IMR-90 (cell line): ENCODE data around the gene ATP6V1E1. TPM values are rescaled to one million over a fixed set of nuclear protein-coding genes. Genes with fewer than 3 reads are reported as not detected.
"Not testable (repeated sequence)": the region's sequence is repeated elsewhere in the genome, so short reads cannot be mapped to it uniquely, and the experiment has no call there.

Experiments
- ATAC-seq: fragments of 200-7000 bp; cut with Tn5 transposase; 2 replicates; pipeline ENCODE4 v1.9.1; 2020; ENCODE audit warnings: low read depth, mild to moderate bottlenecking, moderate library complexity
- BruUV-seq: library from RNA; stranded (reverse); fragments of 400-500 nt; replicated peaks from 2 replicates; lab custom pipeline; 2021; lab: Mats Ljungman, UMichigan
- CTCF ChIA-PET: fragments of 300-600 bp; formaldehyde crosslinking; extraction: SDS; loops from one replicate; lab custom pipeline; 2021; ENCODE audit warnings: antibody characterized with exemption; lab: Yijun Ruan, JAX
- POLR2A ChIA-PET: fragments of 300-600 bp; sonication (Branson Sonifier 250); formaldehyde crosslinking; loops from one replicate; lab custom pipeline; 2022; ENCODE audit warnings: antibody characterized with exemption; ENCODE audit not compliant: unreplicated experiment; lab: Charles Lee
- DNase-seq: peaks from one replicate; pipeline ENCODE4 v3.0.0; 2013
- H2AFZ ChIP-seq: replicated peaks from 2 replicates; pipeline ENCODE3; 2013; ENCODE audit warnings: low read length, mild to moderate bottlenecking; ENCODE audit not compliant: poor library complexity
- H2AK5ac ChIP-seq: 2 replicates; pipeline ENCODE4 v1.6.1; 2013; ENCODE audit warnings: low read depth, low read length, inconsistent platforms
- H2AK9ac ChIP-seq: replicated peaks from 2 replicates; pipeline ENCODE3; 2013; ENCODE audit warnings: mild to moderate bottlenecking, low read depth, low read length, moderate library complexity; ENCODE audit not compliant: poor library complexity
- H2BK120ac ChIP-seq: 2 replicates; pipeline ENCODE4 v1.6.1; 2013; ENCODE audit warnings: low read depth, low read length, inconsistent platforms
- H2BK15ac ChIP-seq: 3 replicates; pipeline ENCODE4 v1.6.1; 2013; ENCODE audit warnings: low read depth, low read length, inconsistent platforms
- H2BK20ac ChIP-seq: 2 replicates; pipeline ENCODE4 v1.6.1; 2013; ENCODE audit warnings: low read depth, mild to moderate bottlenecking, inconsistent platforms, low read length, moderate library complexity
- H2BK5ac ChIP-seq: 2 replicates; pipeline ENCODE4 v1.6.1; 2013; ENCODE audit warnings: mild to moderate bottlenecking, low read depth, low read length, inconsistent platforms; ENCODE audit not compliant: poor library complexity, severe bottlenecking
- H3K14ac ChIP-seq: replicated peaks from 2 replicates; pipeline ENCODE4 v1.6.1; 2013; ENCODE audit warnings: low read depth, low read length, inconsistent platforms
- H3K18ac ChIP-seq: 2 replicates; pipeline ENCODE4 v1.6.1; 2013; ENCODE audit warnings: low read depth, low read length, control low read depth
- H3K23ac ChIP-seq: 2 replicates; pipeline ENCODE4 v1.6.1; 2013; ENCODE audit warnings: low read depth, low read length, inconsistent platforms
- H3K27ac ChIP-seq: 2 replicates; pipeline ENCODE4 v1.5.1; 2013; ENCODE audit warnings: mild to moderate bottlenecking, control low read depth, low read length; ENCODE audit not compliant: insufficient read depth
- H3K27me3 ChIP-seq: 2 replicates; pipeline ENCODE4 v1.6.1; 2013; ENCODE audit warnings: low read length; ENCODE audit not compliant: control insufficient read depth, insufficient read depth
- H3K36me3 ChIP-seq: 2 replicates; pipeline ENCODE4 v1.6.1; 2013; ENCODE audit warnings: low read length, mixed read lengths; ENCODE audit not compliant: control insufficient read depth, insufficient read depth
- H3K4ac ChIP-seq: 2 replicates; pipeline ENCODE4 v1.6.1; 2013; ENCODE audit warnings: low read depth, low read length, inconsistent platforms
- H3K4me1 ChIP-seq: 2 replicates; pipeline ENCODE4 v1.6.1; 2013; ENCODE audit warnings: low read length, mixed read lengths; ENCODE audit not compliant: control insufficient read depth, insufficient read depth
- H3K4me2 ChIP-seq: 2 replicates; pipeline ENCODE4 v1.6.1; 2013; ENCODE audit warnings: low read depth, mild to moderate bottlenecking, control low read depth, low read length, moderate library complexity
- H3K4me3 ChIP-seq: 2 replicates; pipeline ENCODE4 v1.5.1; 2013; ENCODE audit warnings: low read depth, mild to moderate bottlenecking, control low read depth, low read length, moderate library complexity; ENCODE audit not compliant: insufficient read depth
- H3K56ac ChIP-seq: 2 replicates; pipeline ENCODE4 v1.6.1; 2013; ENCODE audit warnings: low read length, inconsistent platforms; ENCODE audit not compliant: insufficient read depth; ENCODE audit errors: extremely low read depth
- H3K79me1 ChIP-seq, 2 experiments: 2 replicates each; pipeline ENCODE4 v1.6.1; 2013; ENCODE audit warnings: low read length in 2 of 2, inconsistent platforms in 1 of 2, low read depth in 1 of 2
- H3K9ac ChIP-seq: 2 replicates; pipeline ENCODE4 v1.6.1; 2013; ENCODE audit warnings: low read depth, low read length, control low read depth
- H3K9me1 ChIP-seq: 2 replicates; pipeline ENCODE4 v1.6.1; 2013; ENCODE audit warnings: low read length, inconsistent platforms; ENCODE audit not compliant: insufficient read depth
- H3K9me3 ChIP-seq: 2 replicates; pipeline ENCODE4 v1.6.1; 2013; ENCODE audit warnings: low read length; ENCODE audit not compliant: control insufficient read depth, insufficient read depth
- H4K20me1 ChIP-seq: 2 replicates; pipeline ENCODE4 v1.6.1; 2013; ENCODE audit warnings: low read length, inconsistent platforms; ENCODE audit not compliant: insufficient read depth
- H4K5ac ChIP-seq: 2 replicates; pipeline ENCODE4 v1.6.1; 2013; ENCODE audit warnings: mild to moderate bottlenecking, low read depth, low read length, control low read depth
- H4K8ac ChIP-seq, 2 experiments: 2 replicates each; pipeline ENCODE4 v1.6.1; 2013; ENCODE audit warnings: low read depth in 2 of 2, low read length in 2 of 2, control low read depth in 1 of 2, inconsistent platforms in 1 of 2
- H4K91ac ChIP-seq: 2 replicates; pipeline ENCODE4 v1.6.1; 2013; ENCODE audit warnings: low read depth, low read length, inconsistent platforms; ENCODE audit not compliant: insufficient read depth
- BHLHE40 ChIP-seq: fragments of 150-350 bp; IDR thresholded peaks from 2 replicates; pipeline ENCODE4 v1.6.1; 2016; ENCODE audit warnings: mild to moderate bottlenecking, low read depth, low read length
- CEBPB ChIP-seq: IDR thresholded peaks from 2 replicates; pipeline ENCODE4 v1.6.1; 2012; ENCODE audit warnings: low read depth, low read length, improper control_type of control experiment
- CHD1 ChIP-seq: IDR thresholded peaks from 2 replicates; pipeline ENCODE4 v1.6.1; 2012; ENCODE audit warnings: low read depth, low read length, improper control_type of control experiment
- MAZ ChIP-seq: IDR thresholded peaks from 2 replicates; pipeline ENCODE4 v1.6.1; 2012; ENCODE audit warnings: low read depth, mild to moderate bottlenecking, low read length, improper control_type of control experiment, moderate library complexity, borderline replicate concordance
- NFE2L2 ChIP-seq: fragments of 150-350 bp; IDR thresholded peaks from 2 replicates; pipeline ENCODE4 v1.6.1; 2016; ENCODE audit warnings: low read depth, mild to moderate bottlenecking, low read length
- RAD21 ChIP-seq: IDR thresholded peaks from 2 replicates; pipeline ENCODE4 v1.6.1; 2012; ENCODE audit warnings: low read length, improper control_type of control experiment
- RCOR1 ChIP-seq: IDR thresholded peaks from 2 replicates; pipeline ENCODE4 v1.6.1; 2012; ENCODE audit warnings: mild to moderate bottlenecking, low read length, improper control_type of control experiment; ENCODE audit not compliant: insufficient replicate concordance
- SMC3 ChIP-seq: fragments of 150-350 bp; IDR thresholded peaks from 2 replicates; pipeline ENCODE4 v1.6.1; 2016; ENCODE audit warnings: low read depth, mild to moderate bottlenecking, antibody characterized with exemption, low read length, moderate library complexity
- WGBS, 2 experiments: methylation state at CpG; one replicate each; pipeline versions ENCODE4 v1.1.5 to v1.1.7; 2013; ENCODE audit warnings: missing lambda C conversion rate in 2 of 2; ENCODE audit not compliant: insufficient read length in 1 of 2; ENCODE audit errors: extremely low coverage in 2 of 2; 5-methylcytosine and 5-hydroxymethylcytosine counted together
- dilution Hi-C: fragments of 300-500 bp; cut with HindIII; formaldehyde crosslinking; loops from one replicate; pipeline ENCODE4 v1.14.3; 2018; ENCODE audit warnings: low sequenced_read_pairs; ENCODE audit not compliant: unreplicated experiment
- in situ Hi-C: fragments of 300-500 bp; cut with MboI; formaldehyde crosslinking; loops from 3 replicates; pipeline ENCODE4 v1.14.3; 2019; ENCODE audit warnings: low sequenced_read_pairs, inconsistent platforms, mixed read lengths
- intact Hi-C: fragments of 100-400 bp; cut with micrococcal nuclease; formaldehyde crosslinking; loops from 2 replicates; pipeline ENCODE4 v1.10.0; 2022
- polyA plus RNA-seq, 3 experiments: library from polyadenylated mRNA; depleted of rRNA; stranded (reverse); fragments of >200 nt; gene quantifications; 2 replicates each; pipeline ENCODE4 v1.2.3, GENCODE V29; 2012; ENCODE audit warnings: low replicate concordance in 1 of 3
- total RNA-seq: library from RNA; depleted of rRNA; stranded (reverse); fragments of >200 nt; gene quantifications from 2 replicates; pipeline ENCODE4 v1.2.3, GENCODE V29; 2012
- TF ChIP-seq, protein P1 (sequence below): conservative IDR thresholded peaks from 2 replicates; pipeline ENCODE4 v1.5.1; 2012; ENCODE audit warnings: mild to moderate bottlenecking, low read depth, low read length, improper control_type of control experiment

The ATP6V1E1 gene
- total and polyA plus RNA-seq, 2 of the 4 experiments (the other 2 are of a cell fraction) = 144 to 148 TPM

DNA sequence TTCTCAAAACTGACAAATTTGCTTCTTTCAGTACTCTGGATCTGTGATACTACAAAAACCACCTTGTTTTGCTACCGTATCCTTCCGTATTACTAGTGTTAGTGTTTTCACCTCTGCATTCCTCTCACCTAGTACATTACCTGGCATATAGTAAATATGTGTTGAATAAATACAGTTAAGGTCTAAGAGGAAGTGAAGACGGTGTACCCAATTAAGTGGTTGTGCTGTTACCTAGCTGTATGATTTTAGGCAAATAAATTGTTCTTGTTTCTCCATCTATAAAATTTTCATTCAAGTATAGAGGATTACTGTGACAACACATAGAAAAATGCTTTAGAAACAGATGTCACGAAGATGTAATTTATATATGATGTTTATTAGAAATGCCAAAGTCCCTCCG, 18.9 kb upstream of the ATP6V1E1 start:
- Histone ChIP-seq H3K4me2 (no peak overlapping the region), H2AK9ac (no peak overlapping the region), H2BK5ac (no peak overlapping the region), H3K36me3 (no peaks in the 10 kb centered on the region), H3K27me3 (no peaks in the 10 kb centered on the region), H3K14ac (no peak overlapping the region), H2BK120ac (no peak overlapping the region), H4K5ac (no peak overlapping the region), H3K23ac (no peak overlapping the region), H2BK20ac (no peak overlapping the region), H3K4me1 (no peaks in the 10 kb centered on the region), H3K9me1 (no peaks in the 10 kb centered on the region), H2BK15ac (no peak overlapping the region), H3K4me3 (no peak overlapping the region), H4K91ac (no peak overlapping the region), H4K8ac (no peak overlapping the region), H3K9me3 (no peaks in the 10 kb centered on the region), H2AFZ (no peak overlapping the region), H3K9ac (no peak overlapping the region), H2AK5ac (no peak overlapping the region), H3K56ac (no peak overlapping the region), H4K20me1 (no peaks in the 10 kb centered on the region), H3K4ac (no peak overlapping the region), H3K18ac (no peak overlapping the region), H3K79me1 (peaks cover 26 to 46% of the 10 kb centered on the region in 2 experiments), H3K27ac (no peak overlapping the region)
- no peak for ATAC-seq
- ChIA-PET POLR2A (no interaction called here), CTCF (no interaction called here)
- intact Hi-C loops (no loop called here), dilution Hi-C loops (no loop called here), in situ Hi-C loops (no loop called here)
- WGBS, 2 experiments = no CpG with 5 or more reads among the region's 5 CpGs
- no peak for DNase-seq
- BruUV-seq = no TSS peak
- TF ChIP-seq, protein P1, sequence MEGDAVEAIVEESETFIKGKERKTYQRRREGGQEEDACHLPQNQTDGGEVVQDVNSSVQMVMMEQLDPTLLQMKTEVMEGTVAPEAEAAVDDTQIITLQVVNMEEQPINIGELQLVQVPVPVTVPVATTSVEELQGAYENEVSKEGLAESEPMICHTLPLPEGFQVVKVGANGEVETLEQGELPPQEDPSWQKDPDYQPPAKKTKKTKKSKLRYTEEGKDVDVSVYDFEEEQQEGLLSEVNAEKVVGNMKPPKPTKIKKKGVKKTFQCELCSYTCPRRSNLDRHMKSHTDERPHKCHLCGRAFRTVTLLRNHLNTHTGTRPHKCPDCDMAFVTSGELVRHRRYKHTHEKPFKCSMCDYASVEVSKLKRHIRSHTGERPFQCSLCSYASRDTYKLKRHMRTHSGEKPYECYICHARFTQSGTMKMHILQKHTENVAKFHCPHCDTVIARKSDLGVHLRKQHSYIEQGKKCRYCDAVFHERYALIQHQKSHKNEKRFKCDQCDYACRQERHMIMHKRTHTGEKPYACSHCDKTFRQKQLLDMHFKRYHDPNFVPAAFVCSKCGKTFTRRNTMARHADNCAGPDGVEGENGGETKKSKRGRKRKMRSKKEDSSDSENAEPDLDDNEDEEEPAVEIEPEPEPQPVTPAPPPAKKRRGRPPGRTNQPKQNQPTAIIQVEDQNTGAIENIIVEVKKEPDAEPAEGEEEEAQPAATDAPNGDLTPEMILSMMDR = no peak
- TF ChIP-seq NFE2L2 (no peak), BHLHE40 (no peak), CEBPB (no peak), RCOR1 (no peak), CHD1 (no peak), SMC3 (no peak), MAZ (no peak), RAD21 (no peak)

DNA sequence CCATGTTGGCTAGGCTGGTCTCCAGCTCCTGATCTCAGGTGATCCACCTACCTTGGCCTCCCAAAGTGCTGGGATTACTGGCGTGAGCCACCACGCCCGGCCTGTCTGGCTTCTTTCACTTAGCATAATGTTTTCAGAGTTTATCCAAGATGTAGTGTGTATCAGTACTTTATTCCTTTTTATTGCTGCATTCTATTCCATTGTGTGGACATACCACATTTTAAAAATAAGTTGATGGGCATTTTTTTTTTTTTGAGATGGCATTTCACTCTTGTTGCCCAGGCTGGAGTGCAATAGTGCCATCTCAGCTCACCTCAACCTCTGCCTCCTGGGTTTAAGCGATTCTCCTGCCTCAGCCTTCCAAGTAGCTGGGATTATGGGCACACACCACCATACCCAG, 13.8 kb upstream of the ATP6V1E1 start:
- H2AK5ac ChIP-seq, H3K27ac ChIP-seq, H2BK5ac ChIP-seq, H4K8ac ChIP-seq, H3K23ac ChIP-seq, H3K14ac ChIP-seq, H3K9me3 ChIP-seq, H2BK120ac ChIP-seq, H3K56ac ChIP-seq, H4K20me1 ChIP-seq, H2AK9ac ChIP-seq, H4K91ac ChIP-seq, DNase-seq, H3K4me1 ChIP-seq, H2BK20ac ChIP-seq, H2AFZ ChIP-seq, POLR2A ChIA-PET, H3K27me3 ChIP-seq, intact Hi-C loops, H3K4me2 ChIP-seq, dilution Hi-C loops, H3K9ac ChIP-seq, H3K18ac ChIP-seq, in situ Hi-C loops, BruUV-seq, H3K9me1 ChIP-seq, H3K36me3 ChIP-seq, H3K4ac ChIP-seq, H2BK15ac ChIP-seq, CTCF ChIA-PET, H4K5ac ChIP-seq, H3K4me3 ChIP-seq, ATAC-seq: not testable (repeated sequence)
- peaks cover 18 to 58% of the 10 kb centered on the region in 2 experiments for H3K79me1 ChIP-seq
- no CpG with 5 or more reads among the region's 4 CpGs for WGBS, 2 experiments
